ENCODE results near the gene SNTG2. TPM values are rescaled to one million over a fixed set of nuclear protein-coding genes. Genes with fewer than 3 reads are reported as not detected.
A peak's percentile ranks its signal among the peaks of the same experiment; 100 is the strongest.

Gene SNTG2
- total and polyA plus RNA-seq, 10 donors = 1.9 to 59.4 (median 18.3) TPM

- TF ChIP-seq CTCF (IDR thresholded peaks at IDR 0.05 in 8 of 11, conservative IDR thresholded peaks at IDR 0.05 in 3 of 11) (no peak), POLR2A (IDR thresholded peaks at IDR 0.05) (no peak), POLR2AphosphoS5 (IDR thresholded peaks at IDR 0.05) (no peak)
- peak overlapping the region in 5 of 8 donors; percentile 66 to 79 (median 69) for H3K27ac ChIP-seq
- 69 to 86% (median 77%) methylated on average over 4 to 6 of the region's 6 CpGs for WGBS, 5 donors
- H3K9me3 ChIP-seq = no peaks in the 10 kb centered on the region
- intact Hi-C loops (cut with DNase I; ENCODE audit: low total_unique reads) = no loop called here
- peak overlapping the region; percentile 13 to 59 (median 34) for H3K4me3 ChIP-seq
- DNase-seq = no peak
- no peaks in the 10 kb centered on the region for H3K27me3 ChIP-seq (replicated peaks in 1 of 7)
- H3K36me3 ChIP-seq = no peaks in the 10 kb centered on the region
- H3K4me1 ChIP-seq = peaks cover 0 to 8% (median 0%) of the 10 kb centered on the region in 6 donors
These were observed 464.9 kb downstream of the SNTG2 start for GRCh38 chr2:1415501-1415900.

All from spleen (tissue), 11 donors.